ENCODE measurements around the gene SPDYE17. TPM values are rescaled to one million over a fixed set of nuclear protein-coding genes. Genes with fewer than 3 reads are reported as not detected.
A peak's percentile ranks its signal among the peaks of the same experiment; 100 is the strongest.
"Not testable (repeated sequence)": the region's sequence is repeated elsewhere in the genome, so short reads cannot be mapped to it uniquely, and the experiment has no call there.

Gene SPDYE17
- total RNA-seq (not detected), polyA plus RNA-seq (not detected)
- long read RNA-seq, donor 1, result 0 reads
- long read RNA-seq, donor 2, result 0 reads
- long read RNA-seq, donor 3, result 0 reads
- long read RNA-seq, donor 4, result 0 reads
- long read RNA-seq, donor 5, result 0 reads
- long read RNA-seq, donor 6, partial matches to known transcripts, result 25 of 25 reads
- long read RNA-seq, donor 6, other reads (novel, unspliced or antisense), result 0 of 25 reads
- long read RNA-seq, donor 7, result 0 reads
- long read RNA-seq, donor 8, partial matches to known transcripts, result 6 of 6 reads
- long read RNA-seq, donor 8, other reads (novel, unspliced or antisense), result 0 of 6 reads
- long read RNA-seq, donor 9, result 0 reads
- long read RNA-seq, donor 10, result 0 reads

DNA sequence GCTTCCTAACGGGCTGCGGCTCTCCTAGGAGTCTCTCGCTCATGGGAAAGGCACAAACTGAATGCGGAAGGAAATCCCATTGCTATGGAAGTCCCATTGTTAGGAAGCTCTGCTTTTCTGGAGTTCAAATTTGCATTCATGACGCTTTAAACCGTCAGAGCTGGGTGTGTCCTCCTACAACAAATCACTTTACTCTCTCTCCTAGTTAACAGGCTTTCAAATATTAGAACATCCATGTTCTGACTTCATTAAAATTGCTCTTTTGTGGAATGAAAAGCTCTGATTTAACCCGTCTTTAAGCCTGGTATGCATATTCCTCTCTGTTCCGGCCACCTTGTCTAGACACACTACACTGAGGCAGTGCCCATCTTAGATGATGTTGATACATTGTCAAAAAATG is at the start of gene SPDYE17:
TSS of gene SPDYE17 (minus strand) at position 101 of the 400 bp plus-strand sequence. CDS start 1,791 bp downstream, outside the sequence.
- H3K27me3 ChIP-seq; H3K27ac ChIP-seq; DNase-seq; H3K4me3 ChIP-seq; H3K36me3 ChIP-seq; H3K9me3 ChIP-seq; intact Hi-C loops (cut with DNase I; ENCODE audit: low total_unique reads); H3K4me1 ChIP-seq: not testable (repeated sequence)
- WGBS, 5 donors, result 93 to 100% (median 99%) methylated on average over 1 to 6 of the region's 8 CpGs; no CpG with 5 or more reads in 1 of the 5 donors

- WGBS, 5 donors, result 20 to 64% (median 42%) methylated on average over 1 to 2 of the region's 2 CpGs
- H3K4me1 ChIP-seq; H3K27me3 ChIP-seq; H3K4me3 ChIP-seq; H3K9me3 ChIP-seq; intact Hi-C loops (cut with DNase I; ENCODE audit: low total_unique reads); H3K36me3 ChIP-seq; DNase-seq; H3K27ac ChIP-seq: not testable (repeated sequence)
These were observed 48.1 kb upstream of the SPDYE17 start for GRCh38 chr7:77080236-77080635.

- H3K36me3 ChIP-seq; H3K27ac ChIP-seq; H3K4me3 ChIP-seq; intact Hi-C loops (cut with DNase I; ENCODE audit: low total_unique reads); H3K9me3 ChIP-seq; H3K27me3 ChIP-seq; DNase-seq; H3K4me1 ChIP-seq: not testable (repeated sequence)
- 54 to 84% (median 70%) methylated on average over 4 to 5 of the region's 5 CpGs for WGBS, 5 donors
These were observed 47.5 kb upstream of the SPDYE17 start for GRCh38 chr7:77079624-77080023.

DNA sequence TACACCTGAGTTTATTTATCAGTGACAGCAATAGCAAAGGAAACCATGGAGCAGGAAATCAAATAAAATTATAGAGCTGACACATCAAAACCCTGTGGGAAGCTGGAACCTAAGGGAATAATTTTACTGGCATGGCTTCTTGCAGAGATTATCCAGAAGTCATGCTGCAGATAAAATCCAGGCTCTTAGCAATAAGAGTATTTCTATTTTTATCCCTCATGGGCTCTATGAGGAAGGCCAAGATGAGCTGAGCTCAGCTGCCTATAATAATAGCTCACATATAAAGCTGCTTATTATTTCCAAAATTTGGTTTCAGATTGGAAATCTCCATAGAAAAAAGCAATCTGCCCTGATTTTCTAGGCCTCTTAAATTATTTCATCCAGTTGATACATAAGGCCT is 47.0 kb upstream of the SPDYE17 start:
- H3K27ac ChIP-seq; H3K4me1 ChIP-seq; H3K27me3 ChIP-seq; intact Hi-C loops (cut with DNase I; ENCODE audit: low total_unique reads); H3K4me3 ChIP-seq; H3K9me3 ChIP-seq: not testable (repeated sequence)
- peak in 1 of 2 donors; percentile 4 for DNase-seq
- H3K36me3 ChIP-seq, result peaks cover 0 to 12% (median 4%) of the 10 kb centered on the region in 4 donors

- H3K27me3 ChIP-seq; H3K4me3 ChIP-seq; intact Hi-C loops (cut with DNase I; ENCODE audit: low total_unique reads); H3K36me3 ChIP-seq; H3K4me1 ChIP-seq; H3K27ac ChIP-seq; DNase-seq; H3K9me3 ChIP-seq: not testable (repeated sequence)
- WGBS, 5 donors, result 71 to 82% (median 78%) methylated on average over 2 to 5 of the region's 5 CpGs
These were observed 44.9 kb upstream of the SPDYE17 start for GRCh38 chr7:77077060-77077459.

DNA sequence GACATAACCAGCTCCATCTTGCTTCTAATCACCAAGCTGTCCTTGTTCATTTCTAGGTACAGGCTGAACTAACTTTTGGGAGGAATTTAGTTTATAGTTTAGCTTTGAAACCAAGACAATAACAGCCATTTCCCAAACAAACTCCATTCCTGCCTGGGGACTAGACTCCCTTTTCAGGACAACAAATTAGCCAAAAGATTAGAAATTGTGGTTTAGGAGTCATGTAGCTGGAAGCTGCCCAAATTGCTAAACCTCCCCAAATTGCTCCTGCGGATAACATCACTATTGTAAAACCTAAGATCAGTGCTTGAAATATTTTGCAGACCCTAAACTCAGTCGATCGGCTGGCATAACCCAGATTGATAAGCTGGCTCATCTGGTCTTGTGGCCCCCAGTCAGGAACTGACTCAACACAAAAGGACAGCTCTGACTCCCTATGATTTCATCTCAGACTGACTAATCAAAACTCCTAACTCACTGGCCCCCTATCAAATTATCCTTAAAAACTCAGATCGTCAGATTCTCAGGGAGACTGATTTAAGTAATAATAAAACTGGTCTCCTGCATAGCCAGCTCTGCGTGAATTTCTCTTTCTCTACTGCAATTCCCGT is 42.7 kb upstream of the SPDYE17 start:
- H3K4me3 ChIP-seq; DNase-seq; intact Hi-C loops (cut with DNase I; ENCODE audit: low total_unique reads); H3K36me3 ChIP-seq; H3K9me3 ChIP-seq; H3K4me1 ChIP-seq; H3K27ac ChIP-seq; H3K27me3 ChIP-seq: not testable (repeated sequence)
- WGBS, 5 donors, result 85 to 99% (median 96%) methylated on average over 2 to 5 of the region's 6 CpGs

GRCh38 chr7:77071108-77071507 is 38.9 kb upstream of the SPDYE17 start:
- H3K27ac ChIP-seq; H3K27me3 ChIP-seq; H3K4me1 ChIP-seq; intact Hi-C loops (cut with DNase I; ENCODE audit: low total_unique reads); DNase-seq; H3K9me3 ChIP-seq; H3K36me3 ChIP-seq; H3K4me3 ChIP-seq: not testable (repeated sequence)
- 91 to 98% (median 96%) methylated on average over 3 to 6 of the region's 6 CpGs for WGBS, 5 donors

- H3K4me1 ChIP-seq; H3K9me3 ChIP-seq; H3K27me3 ChIP-seq; H3K4me3 ChIP-seq; H3K36me3 ChIP-seq; DNase-seq; H3K27ac ChIP-seq; intact Hi-C loops (cut with DNase I; ENCODE audit: low total_unique reads): not testable (repeated sequence)
- WGBS, 5 donors, result 84 to 93% (median 87%) methylated on average over 7 of the region's 7 CpGs
These were observed 33.7 kb upstream of the SPDYE17 start for GRCh38 chr7:77065869-77066268.

GRCh38 chr7:77063732-77064131 is 31.6 kb upstream of the SPDYE17 start:
- DNase-seq; H3K27ac ChIP-seq; intact Hi-C loops (cut with DNase I; ENCODE audit: low total_unique reads); H3K27me3 ChIP-seq; H3K4me1 ChIP-seq; H3K4me3 ChIP-seq; H3K9me3 ChIP-seq: not testable (repeated sequence)
- WGBS, 5 donors, result 79 to 100% (median 88%) methylated on average over 3 to 4 of the region's 4 CpGs
- H3K36me3 ChIP-seq, result peaks cover 0 to 14% (median 2%) of the 10 kb centered on the region in 4 donors

DNA sequence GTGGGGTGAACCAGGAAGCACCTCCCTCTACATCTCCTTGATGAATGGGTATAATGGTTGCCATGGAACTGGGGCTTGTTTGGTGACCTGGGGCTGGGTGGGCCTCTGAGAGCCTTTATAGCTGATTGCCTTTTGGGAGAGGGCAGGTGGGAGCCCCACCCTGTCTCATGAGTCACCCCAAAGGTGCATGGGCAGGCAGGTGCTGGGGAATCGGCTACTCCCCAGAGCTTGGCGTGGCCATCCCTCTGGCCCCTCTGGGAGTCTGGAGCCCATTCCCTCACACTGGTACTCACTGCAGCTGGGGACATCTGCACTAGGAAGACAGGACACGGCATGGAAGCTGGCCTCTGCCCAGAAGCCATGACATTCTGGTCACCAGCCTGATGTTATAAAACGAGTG is 30.4 kb upstream of the SPDYE17 start, which contains the start of gene SPDYE18:
TSS of gene SPDYE18 (minus strand) at position 2 of the 400 bp plus-strand sequence. CDS start 2,046 bp downstream, outside the sequence.
- H3K9me3 ChIP-seq; H3K4me3 ChIP-seq; H3K27ac ChIP-seq; DNase-seq; intact Hi-C loops (cut with DNase I; ENCODE audit: low total_unique reads); H3K4me1 ChIP-seq; H3K27me3 ChIP-seq: not testable (repeated sequence)
- WGBS, 5 donors, result 83 to 89% (median 88%) methylated on average over 3 to 4 of the region's 4 CpGs; no CpG with 5 or more reads in 1 of the 5 donors
- peaks cover 0 to 14% (median 2%) of the 10 kb centered on the region in 4 donors for H3K36me3 ChIP-seq

DNA sequence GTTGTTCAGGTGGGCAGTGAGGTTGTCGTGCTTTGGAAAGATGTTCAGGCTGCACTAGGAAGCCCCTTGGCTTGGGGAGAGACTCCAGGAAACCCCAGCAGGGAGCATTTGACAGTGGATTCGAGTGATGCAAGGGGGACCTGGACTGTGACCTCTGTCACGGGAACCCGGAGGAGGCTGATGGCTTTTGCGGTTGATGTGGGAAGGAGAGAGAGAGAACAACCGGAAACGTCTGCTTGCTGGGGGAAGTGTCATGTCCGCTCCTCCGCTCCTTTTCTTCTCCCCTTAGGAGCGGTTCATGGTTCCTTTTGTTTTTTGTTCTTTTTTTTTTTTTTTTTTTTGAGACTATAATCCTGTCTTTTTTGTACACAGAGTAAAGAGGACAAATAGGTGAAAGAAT is 5.8 kb downstream of the SPDYE17 start:
- H3K9me3 ChIP-seq; H3K4me1 ChIP-seq; H3K27me3 ChIP-seq; DNase-seq; H3K36me3 ChIP-seq; H3K4me3 ChIP-seq; intact Hi-C loops (cut with DNase I; ENCODE audit: low total_unique reads); H3K27ac ChIP-seq: not testable (repeated sequence)
- 92 to 97% (median 95%) methylated on average over 5 to 8 of the region's 10 CpGs; no CpG with 5 or more reads in 1 of the 5 donors for WGBS, 5 donors

DNA sequence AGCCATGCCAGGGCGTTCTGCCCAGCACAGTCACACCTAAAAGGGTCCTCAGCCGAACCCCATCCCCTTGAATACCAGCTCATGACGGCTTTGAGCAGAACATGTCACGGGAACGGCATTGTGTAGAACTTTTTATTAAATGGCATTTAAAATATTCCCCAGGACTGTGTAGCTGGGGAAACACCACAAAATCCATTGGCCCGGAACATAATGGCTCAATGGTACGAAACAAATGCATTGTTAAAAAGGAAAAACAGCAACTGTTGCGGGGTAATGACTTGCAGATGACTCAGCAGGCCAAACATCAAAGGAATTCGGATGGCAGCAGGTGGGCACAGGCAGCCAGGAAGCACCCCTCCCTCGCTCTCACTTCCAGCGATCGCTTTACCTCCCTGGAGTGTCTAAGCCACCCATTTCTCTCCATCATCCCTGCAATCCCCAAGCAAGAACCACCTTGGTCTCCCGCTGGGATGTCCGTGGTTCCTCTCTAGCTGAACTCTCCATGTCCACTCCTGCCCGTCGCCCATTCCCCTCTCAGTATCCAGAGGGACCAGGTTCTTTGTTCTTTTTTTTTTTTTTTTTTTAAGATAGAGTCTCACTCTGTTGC is 22.0 kb downstream of the SPDYE17 start:
- H3K4me1 ChIP-seq, result peaks cover 0 to 11% (median 7%) of the 10 kb centered on the region in 4 donors
- intact Hi-C loops (cut with DNase I; ENCODE audit: low total_unique reads); H3K4me3 ChIP-seq; H3K36me3 ChIP-seq; H3K27ac ChIP-seq; H3K9me3 ChIP-seq; H3K27me3 ChIP-seq: not testable (repeated sequence)
- peak in 1 of 2 donors; percentile 5 for DNase-seq
- 52 to 92% (median 90%) methylated on average over 6 to 13 of the region's 16 CpGs for WGBS, 5 donors
